ENCODE measurements around the gene AHSP.
A peak's percentile ranks its signal among the peaks of the same experiment; 100 is the strongest.
"Not testable (repeated sequence)": the region's sequence is repeated elsewhere in the genome, so short reads cannot be mapped to it uniquely, and the experiment has no call there.

The AHSP gene

DNA sequence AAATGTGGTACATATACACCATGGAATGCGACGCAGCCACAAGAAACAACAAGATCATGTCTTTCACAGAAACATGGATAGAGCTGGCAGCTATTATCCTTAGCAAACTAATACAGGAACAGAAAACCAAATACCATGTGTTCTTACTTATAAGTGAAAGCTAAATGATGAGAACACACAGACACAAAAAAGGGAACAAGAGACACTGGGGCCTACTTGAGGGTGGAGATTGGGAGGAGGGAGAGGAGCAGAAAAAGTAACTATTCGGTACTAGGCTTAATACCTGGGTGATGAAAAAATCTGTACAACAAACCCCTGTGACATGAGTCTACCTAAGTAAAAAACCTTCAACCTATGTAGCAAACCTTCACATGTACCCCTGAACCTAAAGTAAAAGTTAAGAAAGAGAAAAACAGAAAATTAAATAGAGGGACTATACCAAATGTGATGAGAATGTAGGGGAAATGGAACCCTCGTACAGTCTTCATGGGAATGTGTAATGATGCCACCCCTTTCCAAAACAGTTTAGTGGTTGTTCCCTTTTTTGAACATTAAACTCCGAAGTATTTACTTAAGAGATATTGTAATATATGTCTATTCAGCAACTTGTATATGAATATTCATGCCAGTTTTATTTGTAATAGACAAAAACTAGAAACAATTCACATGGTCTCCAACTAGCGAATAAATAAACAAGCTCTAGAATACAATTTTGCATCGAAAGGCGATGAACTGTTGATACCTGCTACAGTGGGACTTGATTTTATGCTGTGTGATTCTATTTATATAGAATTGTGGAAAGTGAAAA lies 33.9 kb downstream of the AHSP start:
- no peaks in the 10 kb centered on the region for H3K9me3 ChIP-seq (ENCODE audit: control insufficient read depth in 2 of 2, low read length in 2 of 2)
- H3K27me3 ChIP-seq (ENCODE audit: control insufficient read depth in 2 of 2, insufficient read depth in 2 of 2, low read length in 2 of 2): no peaks in the 10 kb centered on the region
- no peak overlapping the region for H3K27ac ChIP-seq (ENCODE audit: low read depth in 2 of 2, low read length in 2 of 2)
- H3K4me1 ChIP-seq (ENCODE audit: control insufficient read depth in 2 of 2, insufficient read depth in 2 of 2, low read length in 2 of 2): no peaks in the 10 kb centered on the region
- no peaks in the 10 kb centered on the region for H3K36me3 ChIP-seq (ENCODE audit: control insufficient read depth in 2 of 2, insufficient read depth in 2 of 2, low read length in 2 of 2)
- no peak overlapping the region for H3K4me3 ChIP-seq (ENCODE audit: low read length in 2 of 2)
- H3K9ac ChIP-seq (ENCODE audit: low read depth in 1 of 2, low read length in 2 of 2): no peak overlapping the region

DNA sequence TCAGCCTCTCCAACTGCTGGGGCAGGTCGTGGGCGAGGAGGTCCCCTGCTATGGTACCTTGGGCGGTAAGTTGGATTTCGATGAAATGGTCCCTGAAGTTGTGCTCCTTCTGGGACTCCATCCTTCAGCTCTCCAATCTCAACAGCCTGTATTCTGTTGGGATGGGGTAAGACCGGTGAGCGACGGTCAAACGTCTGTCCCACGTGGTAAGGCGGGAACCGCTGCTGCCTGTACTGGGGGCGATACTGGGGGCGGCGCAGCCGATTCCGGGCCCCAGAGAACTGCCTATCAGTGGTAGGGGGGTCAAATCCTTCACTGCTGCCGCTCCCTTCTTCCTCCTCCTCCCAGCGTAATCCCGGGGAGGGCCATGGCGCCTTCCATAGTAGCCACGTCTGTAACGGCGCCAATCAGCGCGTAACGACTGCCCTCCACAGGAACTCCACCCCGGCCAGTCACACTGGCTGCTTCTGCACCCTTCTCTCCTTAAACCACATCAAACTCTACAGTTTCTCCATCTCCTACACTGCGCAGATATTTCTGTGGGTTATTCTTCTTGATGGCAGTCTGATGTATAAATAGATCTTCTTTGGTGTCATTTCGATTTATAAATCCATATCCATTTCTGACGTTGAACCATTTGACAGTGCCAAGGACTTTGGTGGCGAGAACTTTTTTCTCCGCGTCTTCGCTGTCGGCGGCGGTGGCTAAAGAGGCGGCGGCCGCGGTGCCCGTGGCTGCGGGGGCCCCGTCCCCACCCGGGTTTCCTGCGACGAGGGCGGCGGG lies 41.1 kb downstream of the AHSP start:
- H3K27me3 ChIP-seq (ENCODE audit: control insufficient read depth in 2 of 2, insufficient read depth in 2 of 2, low read length in 2 of 2): no peaks in the 10 kb centered on the region
- no peak overlapping the region for H3K9ac ChIP-seq (ENCODE audit: low read depth in 1 of 2, low read length in 2 of 2)
- H3K4me3 ChIP-seq (ENCODE audit: low read length in 2 of 2): peak overlapping the region in 1 of 2 donors; percentile 48
- H3K27ac ChIP-seq (ENCODE audit: low read depth in 2 of 2, low read length in 2 of 2): no peak overlapping the region
- no peaks in the 10 kb centered on the region for H3K36me3 ChIP-seq (ENCODE audit: control insufficient read depth in 2 of 2, insufficient read depth in 2 of 2, low read length in 2 of 2)
- no peaks in the 10 kb centered on the region for H3K4me1 ChIP-seq (ENCODE audit: control insufficient read depth in 2 of 2, insufficient read depth in 2 of 2, low read length in 2 of 2)
- H3K9me3 ChIP-seq (ENCODE audit: control insufficient read depth in 2 of 2, low read length in 2 of 2): peaks cover 0 to 2% of the 10 kb centered on the region in 2 donors

- H3K9me3 ChIP-seq (ENCODE audit: control insufficient read depth in 2 of 2, low read length in 2 of 2): peaks cover 0 to 2% of the 10 kb centered on the region in 2 donors
- H3K27me3 ChIP-seq (ENCODE audit: control insufficient read depth in 2 of 2, insufficient read depth in 2 of 2, low read length in 2 of 2): no peaks in the 10 kb centered on the region
- no peaks in the 10 kb centered on the region for H3K36me3 ChIP-seq (ENCODE audit: control insufficient read depth in 2 of 2, insufficient read depth in 2 of 2, low read length in 2 of 2)
- no peak overlapping the region for H3K9ac ChIP-seq (ENCODE audit: low read depth in 1 of 2, low read length in 2 of 2)
- H3K4me1 ChIP-seq (ENCODE audit: control insufficient read depth in 2 of 2, insufficient read depth in 2 of 2, low read length in 2 of 2): no peaks in the 10 kb centered on the region
- no peak overlapping the region for H3K27ac ChIP-seq (ENCODE audit: low read depth in 2 of 2, low read length in 2 of 2)
- H3K4me3 ChIP-seq (ENCODE audit: low read length in 2 of 2): no peak overlapping the region
Observed at GRCh38 chr16:31569360-31569717, 41.6 kb downstream of the AHSP start.

DNA sequence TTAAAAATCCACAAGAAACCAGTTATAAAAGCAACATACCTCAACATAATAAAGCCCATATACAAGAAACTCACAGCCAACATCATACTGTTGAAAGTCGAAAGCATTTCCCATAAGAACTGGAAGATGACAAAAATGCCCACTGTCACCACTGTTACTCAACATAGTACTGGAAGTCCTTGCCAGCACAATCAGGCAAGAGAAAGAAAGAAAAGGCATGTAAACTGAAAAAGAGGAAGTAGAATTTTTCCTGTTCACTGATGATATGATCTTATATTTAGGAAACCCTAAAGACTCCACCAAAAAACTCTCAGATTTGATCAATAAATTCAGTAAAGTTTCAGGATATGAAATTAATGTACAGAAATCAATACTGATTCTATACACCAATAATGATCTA lies 45.1 kb downstream of the AHSP start:
- H3K4me3 ChIP-seq (ENCODE audit: low read length in 2 of 2): no peak overlapping the region
- H3K27ac ChIP-seq (ENCODE audit: low read depth in 2 of 2, low read length in 2 of 2): no peak overlapping the region
- no peaks in the 10 kb centered on the region for H3K27me3 ChIP-seq (ENCODE audit: control insufficient read depth in 2 of 2, insufficient read depth in 2 of 2, low read length in 2 of 2)
- H3K9ac ChIP-seq (ENCODE audit: low read depth in 1 of 2, low read length in 2 of 2): no peak overlapping the region
- H3K36me3 ChIP-seq (ENCODE audit: control insufficient read depth in 2 of 2, insufficient read depth in 2 of 2, low read length in 2 of 2): no peaks in the 10 kb centered on the region
- H3K9me3 ChIP-seq (ENCODE audit: control insufficient read depth in 2 of 2, low read length in 2 of 2): peaks cover 0 to 8% of the 10 kb centered on the region in 2 donors
- no peaks in the 10 kb centered on the region for H3K4me1 ChIP-seq (ENCODE audit: control insufficient read depth in 2 of 2, insufficient read depth in 2 of 2, low read length in 2 of 2)

DNA sequence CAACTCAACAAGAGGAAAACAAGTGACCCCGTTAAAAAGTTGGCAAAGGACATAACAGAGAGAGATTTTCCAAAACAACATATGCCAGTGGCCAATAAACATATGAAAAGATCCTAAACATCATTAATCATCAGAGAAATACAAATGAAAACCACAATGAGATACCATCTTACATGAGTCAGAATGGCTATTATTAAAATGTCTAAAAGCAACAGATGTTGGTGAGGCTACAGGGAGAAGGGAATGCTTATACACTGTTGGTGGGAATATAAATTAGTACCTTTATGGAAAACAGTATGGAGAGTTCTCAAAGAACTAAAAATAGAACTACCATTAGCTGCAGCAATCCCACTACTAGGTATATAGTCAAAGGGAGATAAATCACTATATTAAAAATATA lies 46.5 kb downstream of the AHSP start:
- H3K27me3 ChIP-seq (ENCODE audit: control insufficient read depth in 2 of 2, insufficient read depth in 2 of 2, low read length in 2 of 2); H3K4me3 ChIP-seq (ENCODE audit: low read length in 2 of 2); H3K27ac ChIP-seq (ENCODE audit: low read depth in 2 of 2, low read length in 2 of 2); H3K9ac ChIP-seq (ENCODE audit: low read depth in 1 of 2, low read length in 2 of 2); H3K36me3 ChIP-seq (ENCODE audit: control insufficient read depth in 2 of 2, insufficient read depth in 2 of 2, low read length in 2 of 2); H3K4me1 ChIP-seq (ENCODE audit: control insufficient read depth in 2 of 2, insufficient read depth in 2 of 2, low read length in 2 of 2); H3K9me3 ChIP-seq (ENCODE audit: control insufficient read depth in 2 of 2, low read length in 2 of 2): not testable (repeated sequence)

DNA sequence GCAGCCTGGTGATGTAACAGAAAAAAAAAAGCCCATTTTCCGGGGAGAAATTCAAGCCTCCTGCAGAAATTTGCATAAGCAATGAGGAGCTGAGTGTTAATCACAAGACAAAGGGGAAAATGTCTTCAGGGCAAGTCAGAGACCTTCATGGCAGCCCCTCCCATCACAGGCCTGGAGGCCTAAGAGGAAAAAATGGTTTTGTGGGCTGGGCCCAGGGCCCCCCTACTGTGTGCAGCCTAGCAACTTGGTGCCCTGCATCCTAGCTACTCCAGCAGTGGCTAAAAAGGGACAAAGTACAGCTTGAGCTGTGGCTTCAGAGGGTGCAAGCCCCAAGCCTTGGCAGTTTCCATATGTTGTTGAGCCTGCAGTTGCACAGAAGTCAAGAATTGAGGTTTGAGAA lies 49.7 kb downstream of the AHSP start:
- H3K27me3 ChIP-seq (ENCODE audit: control insufficient read depth in 2 of 2, insufficient read depth in 2 of 2, low read length in 2 of 2): no peaks in the 10 kb centered on the region
- no peaks in the 10 kb centered on the region for H3K36me3 ChIP-seq (ENCODE audit: control insufficient read depth in 2 of 2, insufficient read depth in 2 of 2, low read length in 2 of 2)
- no peak overlapping the region for H3K27ac ChIP-seq (ENCODE audit: low read depth in 2 of 2, low read length in 2 of 2)
- no peak overlapping the region for H3K9ac ChIP-seq (ENCODE audit: low read depth in 1 of 2, low read length in 2 of 2)
- no peak overlapping the region for H3K4me3 ChIP-seq (ENCODE audit: low read length in 2 of 2)
- no peaks in the 10 kb centered on the region for H3K4me1 ChIP-seq (ENCODE audit: control insufficient read depth in 2 of 2, insufficient read depth in 2 of 2, low read length in 2 of 2)
- peaks cover 0 to 5% of the 10 kb centered on the region in 2 donors for H3K9me3 ChIP-seq (ENCODE audit: control insufficient read depth in 2 of 2, low read length in 2 of 2)
